ENCODE measurements around the gene ZNF423.

- no peak for TF ChIP-seq EZH2phosphoT487 (IDR thresholded peaks at IDR 0.05; ENCODE audit: unreplicated experiment)
- TF ChIP-seq CTCF (conservative IDR thresholded peaks at IDR 0.05; ENCODE audit: low read depth in 2 of 2): no peak
- TF ChIP-seq ETS1 (IDR thresholded peaks at IDR 0.05): no peak
Measured at GRCh38 chr16:49477250-49477895, 378.5 kb downstream of the ZNF423 start.
